Stimulated activated CD8-positive, alpha-beta memory T cell treated with anti-CD3 and anti-CD28 coated beads, Interleukin-12 subunit alpha, Interleukin-12 subunit beta, amount 100 ng/mL, for 1 hour (primary cell): Measurements from ENCODE around the gene SPATA25.

Source experiments
- DNase-seq: peaks from one replicate; pipeline ENCODE4 v3.0.0-alpha.2; 2020; ENCODE audit warnings: low read depth

Gene SPATA25

DNA sequence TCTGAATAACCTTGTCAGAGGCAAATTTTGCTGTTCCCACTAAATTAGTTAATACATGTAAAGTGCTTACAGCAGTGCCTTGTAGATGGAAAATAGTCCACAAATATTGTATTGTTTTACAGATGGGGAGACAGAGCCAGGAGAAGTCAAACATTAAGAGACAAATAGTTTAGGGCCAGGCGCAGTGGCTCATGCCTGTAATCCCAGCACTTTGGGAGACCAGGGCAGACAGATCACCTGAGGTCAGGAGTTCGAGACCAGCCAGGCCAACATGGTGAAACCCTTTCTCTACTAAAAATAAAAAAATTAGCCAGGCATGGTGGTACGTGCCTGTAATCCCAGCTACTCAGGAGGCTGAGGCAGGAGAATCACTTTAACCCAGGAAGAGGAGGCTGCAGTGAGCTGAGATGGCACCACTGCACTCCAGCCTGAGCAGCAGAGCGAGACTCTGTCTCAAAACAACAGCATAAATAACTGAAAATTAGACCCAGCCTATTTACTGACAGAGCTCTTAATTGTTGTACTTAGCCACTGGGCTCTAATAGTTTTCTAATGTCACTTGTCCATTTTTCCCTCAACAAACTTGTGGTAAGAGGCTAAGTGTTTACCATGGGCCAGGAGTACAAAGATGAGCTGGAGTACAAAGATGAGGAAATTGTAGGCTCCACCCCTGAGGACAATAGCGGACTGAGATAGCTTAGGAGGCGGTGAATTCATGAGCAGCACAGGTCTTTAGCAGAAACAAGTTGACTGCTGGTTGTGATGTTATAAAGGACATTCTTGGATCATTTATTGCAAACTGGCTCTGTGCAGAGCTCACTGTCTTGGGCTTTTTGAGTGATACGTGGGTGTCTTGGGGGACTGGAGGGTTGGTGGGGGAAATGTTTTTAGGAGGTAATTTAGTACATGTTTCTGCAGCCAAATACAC is 23.6 kb downstream of the SPATA25 start:
- DNase-seq: no peak

DNA sequence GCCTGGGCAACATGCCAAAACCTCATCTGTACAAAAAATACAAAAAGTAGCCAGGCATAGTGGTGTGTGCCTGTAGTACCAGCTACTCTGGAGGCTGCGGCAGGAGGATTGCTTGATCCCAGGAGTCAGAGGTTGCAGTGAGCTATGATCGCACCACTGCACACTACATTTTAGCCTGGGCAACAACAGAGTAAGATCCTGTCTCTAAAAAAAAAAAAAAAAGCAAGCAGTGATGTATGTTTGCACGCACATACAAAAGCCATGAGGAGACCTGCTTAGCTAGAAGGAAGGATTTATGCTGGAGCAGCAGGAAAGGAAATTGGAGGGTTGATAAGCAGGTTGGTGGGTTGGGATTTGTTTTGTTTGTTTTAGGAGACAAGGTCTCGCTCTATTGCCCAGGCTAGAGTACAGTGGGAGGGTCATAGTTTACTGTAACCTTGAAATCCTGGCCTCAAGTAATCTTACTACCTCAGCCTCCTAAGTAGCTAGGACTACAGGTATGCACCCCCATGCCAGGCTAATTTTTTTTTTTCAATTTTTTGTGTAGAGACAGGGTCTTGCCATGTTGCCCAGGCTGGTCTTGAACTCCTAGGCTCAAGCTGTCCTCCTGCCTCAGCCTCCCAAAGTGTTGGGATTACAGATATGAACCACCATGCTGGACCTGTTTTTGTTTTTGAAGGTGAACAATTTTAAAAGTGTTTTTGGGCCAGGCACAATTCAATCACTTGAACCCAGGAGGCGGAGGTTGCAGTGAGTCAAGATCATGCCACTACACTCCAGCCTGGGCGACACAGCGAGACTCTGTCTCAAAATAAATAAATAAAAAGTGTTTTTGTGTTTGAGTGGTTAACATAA is 26.0 kb downstream of the SPATA25 start:
- no peak for DNase-seq

DNA sequence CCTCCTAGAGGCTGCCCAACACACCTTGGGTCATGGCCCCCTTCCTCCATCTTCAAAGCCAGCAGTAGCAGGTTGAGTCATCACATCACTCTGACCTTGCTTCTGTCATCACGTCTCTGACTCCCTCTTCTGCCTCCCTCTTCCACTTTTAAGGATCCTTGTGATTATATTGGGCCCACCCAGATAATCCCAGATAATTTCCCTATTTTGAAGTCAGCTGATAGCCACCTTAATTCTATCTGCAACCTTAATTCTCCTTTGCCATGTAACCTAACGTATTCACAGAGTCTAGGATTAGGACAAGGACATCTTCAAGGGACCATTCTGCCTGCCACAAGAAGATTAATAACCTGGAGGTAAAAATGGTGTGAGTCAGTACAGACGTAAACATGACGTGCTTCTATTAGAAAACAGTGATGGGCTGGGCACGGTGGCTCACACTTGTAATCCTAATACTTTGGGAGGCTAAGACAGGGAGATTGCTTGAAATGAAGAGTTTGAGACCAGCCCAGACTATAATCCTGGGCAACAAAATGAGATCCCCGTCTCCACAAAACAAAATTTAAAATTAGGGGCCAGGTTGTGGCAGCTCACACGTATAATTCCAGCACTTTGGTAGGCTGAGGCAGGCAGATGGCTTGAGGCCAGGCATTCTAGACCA is 26.7 kb downstream of the SPATA25 start:
- DNase-seq: no peak

DNA sequence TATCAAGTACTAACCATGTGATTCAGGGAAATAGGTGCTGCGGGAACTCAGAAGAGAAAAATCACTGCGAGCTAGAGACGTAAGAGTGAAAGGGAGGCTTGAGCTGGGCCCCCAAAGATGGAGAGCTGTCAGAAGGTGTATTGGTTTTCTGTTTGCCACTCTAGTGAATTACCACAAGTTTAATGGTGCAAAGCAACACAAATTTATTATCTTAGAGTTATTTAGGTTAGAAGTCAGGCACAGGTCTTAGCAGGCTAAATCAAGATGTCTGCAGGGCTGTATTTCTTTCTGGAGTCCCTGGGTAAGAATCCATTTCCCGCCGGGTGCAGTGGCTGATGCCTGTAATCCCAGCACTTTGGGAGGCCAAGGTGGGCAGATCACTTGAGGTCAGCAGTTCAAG is 27.5 kb downstream of the SPATA25 start:
- DNase-seq: no peak

DNA sequence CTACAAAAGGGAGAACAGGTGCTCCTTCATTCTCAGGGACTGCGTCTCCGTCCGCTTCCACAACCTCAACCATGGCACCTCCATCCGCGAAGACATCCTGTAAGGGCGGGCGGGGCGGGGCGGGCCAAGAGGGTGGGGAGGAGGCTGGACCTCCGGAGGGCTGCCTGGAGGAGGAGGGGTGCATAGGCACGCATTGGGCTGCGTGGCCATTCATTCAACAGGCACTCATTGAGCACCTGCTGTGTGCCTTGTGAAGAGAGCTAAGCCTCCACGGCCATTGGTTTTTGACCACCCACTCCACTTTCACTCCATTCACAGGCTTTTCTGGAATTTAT is 29.6 kb downstream of the SPATA25 start:
- no peak for DNase-seq

DNA sequence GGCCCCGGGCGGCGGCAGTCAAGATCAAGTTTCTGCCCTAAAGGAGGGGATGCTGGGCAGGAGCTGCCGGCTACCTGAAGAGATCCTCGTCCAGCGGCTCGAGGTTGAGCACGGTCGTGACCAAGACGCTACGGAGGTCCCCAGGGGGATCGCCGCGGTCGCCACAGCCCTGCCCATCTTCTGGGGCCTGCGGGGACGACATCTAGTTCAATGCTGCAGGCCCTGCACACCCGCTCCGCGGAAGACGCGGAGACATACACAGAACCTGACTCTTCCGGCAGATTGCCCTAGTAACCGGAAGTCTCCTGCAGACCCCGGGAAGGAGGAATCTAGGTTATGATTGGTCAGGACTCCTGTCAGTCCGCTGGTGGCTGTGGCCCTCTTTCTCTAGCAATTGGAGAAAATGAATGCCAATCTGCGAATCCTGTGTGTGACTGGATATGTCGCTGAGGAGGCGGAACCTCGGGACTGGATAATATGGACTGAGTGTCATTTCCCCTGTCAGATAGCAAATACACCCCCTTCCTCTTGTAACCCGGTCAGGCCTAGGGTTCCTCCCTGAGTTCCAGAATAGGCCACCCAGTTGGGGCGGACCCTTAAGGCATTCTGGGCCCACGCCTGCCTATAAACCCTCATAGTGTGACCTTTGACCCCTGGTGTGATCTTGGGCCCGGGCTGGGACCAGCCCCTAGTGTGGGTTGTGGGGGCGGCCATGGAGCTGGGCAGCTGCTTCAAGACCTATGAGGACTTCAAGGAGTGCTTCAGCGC is 30.1 kb downstream of the SPATA25 start, which contains the start of the genes ACOT8 and ZSWIM3:
Gene ACOT8, minus strand, starts transcription at position 279 of the 768 bp plus-strand sequence. Its CDS starts 77 bp downstream, at position 202.
Gene ZSWIM3, plus strand, starts transcription at position 501 of the 768 bp plus-strand sequence. Its CDS starts 212 bp downstream, at position 713.
- peak; percentile 90 for DNase-seq

DNA sequence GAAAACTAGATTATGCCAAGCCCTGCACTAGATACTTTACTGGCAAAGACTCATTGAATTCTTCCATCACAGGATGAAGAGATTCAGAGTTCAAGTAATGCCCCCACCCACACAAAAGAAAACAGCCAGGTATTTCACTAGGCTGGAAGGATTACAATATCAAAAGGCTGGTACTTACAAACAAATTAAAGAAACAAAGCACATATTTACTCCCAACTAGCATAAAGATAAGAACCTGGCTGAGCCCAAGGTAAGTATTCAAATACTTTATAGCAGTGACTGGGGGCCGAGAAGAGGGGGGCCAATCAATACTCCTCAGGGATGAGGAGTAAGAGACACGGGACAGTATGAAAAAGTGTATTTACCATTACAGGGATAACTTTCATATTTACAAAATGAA is 33.9 kb downstream of the SPATA25 start:
- no peak for DNase-seq

DNA sequence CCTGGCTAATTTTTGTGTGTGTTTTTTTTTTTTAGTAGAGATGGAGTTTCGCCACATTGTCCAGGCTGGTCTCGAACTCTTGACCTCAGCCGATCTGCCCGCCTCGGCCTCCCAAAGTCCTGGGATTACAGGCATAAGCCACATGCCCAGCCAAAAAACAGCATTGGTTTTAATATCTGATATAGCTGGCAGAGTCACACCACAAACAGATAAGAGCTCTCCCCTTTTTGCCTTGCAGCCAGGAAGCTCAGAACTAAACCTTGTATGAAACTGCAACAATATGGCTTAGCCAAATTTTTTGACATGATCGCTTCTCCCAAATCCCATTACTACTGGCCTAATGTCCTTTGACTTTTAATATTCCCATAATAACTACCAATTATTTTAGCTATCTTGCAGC is 35.1 kb downstream of the SPATA25 start:
- DNase-seq: no peak

DNA sequence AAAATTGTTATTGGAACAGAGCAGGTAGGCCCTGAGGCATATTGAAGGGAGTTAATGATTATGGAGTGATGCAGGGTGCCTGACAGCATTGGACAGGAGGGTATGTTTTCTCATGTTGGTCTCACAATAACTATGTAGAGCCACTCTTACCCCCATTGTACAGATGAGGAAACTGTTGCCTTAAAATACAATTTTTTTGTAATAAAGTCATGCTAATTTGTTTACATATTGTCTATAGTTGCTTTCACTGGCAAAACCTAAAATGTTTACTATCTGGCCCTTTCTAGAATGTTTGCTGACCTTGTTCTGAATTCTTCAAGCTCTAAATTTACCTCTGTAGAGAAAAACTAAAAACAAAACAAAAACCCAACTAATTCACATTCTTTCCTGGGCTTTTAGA is 35.9 kb downstream of the SPATA25 start:
- DNase-seq: no peak

DNA sequence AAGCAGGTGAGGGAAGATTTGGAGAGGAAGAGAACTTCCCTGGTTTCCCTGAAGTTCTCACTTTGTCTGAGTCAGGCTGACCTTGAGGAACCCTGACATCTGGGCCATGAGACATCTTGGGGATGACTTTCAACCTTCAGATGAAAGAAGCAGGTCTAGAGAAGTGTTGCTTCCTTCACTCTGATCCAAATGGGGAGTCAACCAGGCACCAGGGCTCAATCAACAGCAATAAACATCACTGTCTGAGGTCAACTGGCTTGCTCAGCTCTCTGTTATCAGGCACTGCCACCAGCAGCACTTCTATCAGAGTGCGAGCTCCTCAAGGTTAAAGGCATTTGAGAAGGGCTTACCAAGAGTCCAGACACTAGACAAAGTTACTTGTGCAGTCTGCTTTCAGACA is 36.5 kb downstream of the SPATA25 start:
- no peak for DNase-seq

DNA sequence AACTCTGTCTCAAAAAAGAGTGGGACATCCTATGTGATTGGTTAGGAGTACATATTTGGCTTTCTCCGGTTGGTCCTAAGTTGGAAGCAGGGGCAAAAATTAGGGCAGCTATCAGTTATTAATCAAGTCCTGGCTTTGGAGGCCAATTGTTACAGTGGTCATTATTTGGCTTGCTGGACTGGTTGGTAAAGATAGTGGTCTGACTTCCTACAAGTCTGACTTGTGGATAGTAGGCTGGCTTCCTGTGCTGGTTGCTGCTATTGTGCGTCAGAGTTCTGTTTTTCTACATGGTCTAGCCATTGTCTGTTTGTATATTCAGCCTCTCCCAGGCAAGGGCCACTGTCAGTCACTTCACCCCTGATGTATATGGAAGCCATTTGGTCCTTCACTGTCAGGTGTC is 37.2 kb downstream of the SPATA25 start:
- no peak for DNase-seq

DNA sequence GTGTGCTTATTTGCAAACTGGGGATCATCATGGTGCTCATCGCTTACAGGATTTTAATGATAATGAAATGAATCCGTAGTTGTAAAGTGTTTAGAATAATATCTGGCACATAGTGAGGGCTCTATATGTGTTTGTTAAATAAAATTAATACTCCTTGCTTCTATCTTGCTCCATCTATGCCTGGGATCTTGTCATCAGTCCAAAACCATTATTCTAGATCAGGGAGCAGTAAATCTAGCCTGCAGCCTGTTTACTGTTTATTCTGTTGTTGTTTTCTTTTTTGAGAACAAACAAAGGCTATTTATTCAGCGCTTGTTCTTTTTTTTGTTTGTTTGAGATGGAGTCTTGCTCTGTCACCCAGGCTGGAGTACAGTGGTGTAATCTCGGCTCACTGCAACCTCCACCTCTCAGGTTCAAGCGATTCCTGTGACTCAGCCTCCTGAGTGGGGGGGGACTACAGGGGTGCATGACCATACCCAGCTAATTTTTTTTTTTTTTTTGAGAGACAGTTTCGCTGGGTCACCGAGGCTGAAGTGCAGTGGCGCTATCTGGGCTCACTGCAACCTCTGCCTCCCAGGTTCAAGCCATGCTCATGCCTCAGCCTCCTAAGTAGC is 38.3 kb downstream of the SPATA25 start:
- DNase-seq: no peak

DNA sequence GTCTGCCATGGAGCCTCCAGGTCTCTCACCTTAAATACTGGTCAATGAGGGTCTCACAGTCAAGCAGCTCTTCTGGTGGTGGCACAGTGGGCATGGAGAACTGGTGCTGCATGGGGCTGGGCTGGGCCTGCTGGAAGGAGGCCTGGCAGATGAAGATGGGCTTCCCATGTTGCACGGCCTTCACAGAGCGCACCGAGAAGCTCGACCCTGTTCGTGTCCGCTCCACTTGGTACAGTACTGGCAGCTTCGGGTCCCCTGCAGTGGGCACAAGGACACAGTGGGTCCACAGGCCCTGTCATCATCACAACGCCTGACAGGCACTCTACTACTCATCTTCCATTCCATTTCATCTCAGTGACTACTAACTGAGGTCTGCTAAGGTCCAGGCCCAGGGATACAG is 39.0 kb downstream of the SPATA25 start:
- DNase-seq: no peak

DNA sequence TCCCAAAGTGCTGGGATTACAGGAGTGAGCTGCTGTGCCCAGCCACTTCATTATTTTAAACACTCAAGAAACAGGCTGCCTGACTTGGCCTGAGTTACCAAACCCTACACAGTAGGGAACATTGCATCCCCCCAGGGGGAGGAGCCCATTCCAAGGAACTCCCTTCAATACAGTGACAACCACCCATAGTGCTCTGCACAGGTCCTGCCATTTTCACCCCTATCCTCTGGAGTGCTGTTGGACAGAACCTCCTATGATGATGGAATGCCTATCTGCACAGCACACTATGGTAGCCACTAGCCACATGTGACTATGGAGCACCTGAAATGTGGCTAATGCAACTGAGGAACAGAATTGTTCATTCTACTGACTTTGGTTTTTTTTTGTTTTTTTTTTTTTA is 42.0 kb downstream of the SPATA25 start:
- DNase-seq: no peak

DNA sequence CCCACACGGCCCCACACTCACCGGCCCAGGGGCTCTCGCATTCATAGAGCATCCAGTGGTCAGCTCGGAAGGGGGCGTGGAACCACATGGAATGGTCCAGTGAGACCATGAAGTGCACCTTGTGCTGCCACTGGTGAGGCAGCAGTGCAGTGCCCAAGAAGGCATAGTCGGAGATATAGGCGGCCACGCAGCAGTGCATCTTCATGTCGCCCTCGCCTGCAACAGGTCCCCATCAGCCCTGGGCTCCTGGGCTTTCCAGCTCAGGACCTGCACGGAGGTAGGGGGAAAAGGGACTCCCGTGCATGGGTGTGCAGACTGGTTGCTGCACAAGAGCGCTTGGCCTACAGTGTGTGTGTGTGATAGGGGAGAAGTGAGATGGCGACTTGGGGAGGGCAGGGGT is 43.9 kb downstream of the SPATA25 start:
- DNase-seq: no peak

DNA sequence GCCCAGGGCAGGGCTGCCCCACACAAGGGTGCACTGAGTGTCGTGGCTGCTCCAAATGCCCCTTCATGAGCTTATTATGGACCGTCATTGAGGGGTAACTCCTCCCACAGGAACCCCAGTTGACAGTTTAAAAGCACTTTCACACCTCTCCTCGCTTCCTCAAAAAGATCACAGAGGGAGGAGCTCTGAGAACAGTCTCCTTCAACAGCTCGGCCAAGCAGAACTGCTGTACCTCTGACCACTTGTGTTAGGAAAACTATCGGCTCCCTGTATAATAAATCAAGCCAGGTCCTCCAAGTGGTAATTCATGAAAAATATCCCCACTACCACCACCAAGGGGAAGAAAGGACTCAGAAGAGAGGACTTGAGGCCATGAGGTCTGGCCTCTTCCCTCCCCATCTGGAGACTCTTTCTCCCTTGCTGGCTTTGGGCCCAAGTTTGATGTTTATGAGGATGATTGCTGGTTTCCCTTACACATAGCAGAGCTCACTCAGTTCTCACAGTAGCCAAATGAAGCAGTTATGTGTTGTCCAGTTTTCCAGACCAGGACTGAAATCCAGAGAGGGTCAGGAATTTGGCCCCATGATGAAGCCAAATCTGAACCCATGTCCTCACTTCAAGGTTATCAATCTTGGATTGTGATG is 45.1 kb downstream of the SPATA25 start:
- DNase-seq: no peak

DNA sequence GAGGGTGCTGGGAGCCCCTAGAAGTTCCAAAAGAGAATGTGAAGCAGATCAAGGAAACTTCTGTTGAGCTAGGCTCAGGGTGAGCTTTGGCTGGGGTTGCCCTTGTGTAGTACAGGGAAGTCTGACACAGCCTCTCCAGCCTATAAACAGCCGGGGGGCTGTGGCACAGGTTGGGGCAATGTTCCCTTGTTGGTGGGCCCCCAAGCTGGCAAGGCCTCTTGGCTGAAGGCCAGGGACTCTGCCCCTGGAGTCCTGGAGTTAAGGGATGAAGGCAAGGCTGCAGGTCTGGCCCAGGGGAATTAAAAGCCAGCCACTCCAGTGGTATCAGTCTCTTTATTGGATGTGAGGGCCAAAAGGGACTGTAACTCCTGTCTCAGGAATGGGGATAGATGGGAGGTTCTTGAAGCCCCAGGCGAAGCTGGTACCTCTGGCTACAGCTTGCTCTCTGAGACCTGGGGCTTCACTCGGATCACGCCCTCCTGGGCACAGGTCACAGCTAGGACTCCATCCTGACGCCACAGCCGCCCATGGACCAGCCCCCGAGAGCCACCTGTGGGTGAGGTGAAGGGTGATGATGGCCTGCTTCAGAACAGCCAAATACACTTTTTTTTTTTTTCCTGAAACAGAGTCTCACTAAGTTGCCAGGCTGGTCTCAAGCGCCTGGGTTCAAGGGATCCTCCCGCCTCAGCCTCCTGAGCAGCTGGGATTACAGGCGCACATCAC is 45.9 kb downstream of the SPATA25 start:
- DNase-seq: no peak

DNA sequence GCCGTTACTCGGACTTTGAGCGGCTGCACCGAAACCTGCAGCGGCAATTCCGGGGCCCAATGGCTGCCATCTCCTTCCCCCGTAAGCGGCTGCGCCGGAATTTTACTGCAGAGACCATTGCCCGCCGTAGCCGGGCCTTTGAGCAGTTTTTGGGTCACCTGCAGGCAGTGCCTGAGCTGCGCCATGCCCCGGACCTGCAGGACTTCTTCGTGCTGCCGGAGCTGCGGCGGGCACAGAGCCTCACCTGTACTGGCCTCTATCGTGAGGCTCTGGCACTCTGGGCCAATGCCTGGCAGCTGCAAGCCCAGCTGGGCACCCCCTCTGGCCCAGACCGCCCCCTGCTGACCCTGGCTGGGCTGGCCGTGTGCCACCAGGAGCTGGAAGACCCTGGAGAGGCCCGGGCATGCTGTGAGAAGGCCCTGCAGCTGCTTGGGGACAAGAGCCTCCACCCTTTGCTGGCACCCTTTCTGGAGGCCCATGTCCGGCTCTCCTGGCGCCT is 46.7 kb downstream of the SPATA25 start:
- no peak for DNase-seq

DNA sequence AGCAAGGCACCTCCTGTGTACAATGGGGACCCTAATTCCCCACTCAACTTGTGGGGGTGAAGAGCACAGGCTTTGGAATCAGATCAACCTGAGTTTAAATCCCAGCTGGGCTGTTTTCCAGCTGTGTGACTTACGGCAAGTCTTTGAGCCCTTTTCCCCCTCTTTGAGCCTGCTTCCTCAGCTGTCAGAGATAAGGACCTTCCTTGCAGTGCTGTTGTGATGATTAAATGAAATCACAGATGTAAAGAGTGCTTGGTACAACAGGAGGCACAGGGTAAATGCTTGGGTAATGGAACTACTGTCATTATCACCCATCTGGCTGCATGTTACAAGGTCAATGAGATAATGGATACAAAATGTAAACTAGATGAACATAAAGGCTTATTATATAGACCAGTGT is 50.6 kb downstream of the SPATA25 start:
- DNase-seq: no peak
